Mesenchymal stem cell (in vitro differentiated cells and primary cell): Measurements from ENCODE around the gene MAPKBP1.

Experiments
- DNase-seq: peaks from one replicate; pipeline ENCODE4 v3.0.0-alpha.2; 2013
- H2AFZ ChIP-seq: one replicate; pipeline ENCODE4 v1.6.1; 2013; ENCODE audit warnings: low read depth, mild to moderate bottlenecking, control low read depth, inconsistent platforms, low read length, moderate library complexity
- H2AK5ac ChIP-seq: 2 replicates; pipeline ENCODE4 v1.6.1; 2013; ENCODE audit warnings: low read length, moderate library complexity, mild to moderate bottlenecking, inconsistent platforms; ENCODE audit not compliant: severe bottlenecking
- H2BK120ac ChIP-seq: one replicate; pipeline ENCODE4 v1.6.1; 2013; ENCODE audit warnings: low read depth, mild to moderate bottlenecking, inconsistent platforms, low read length, moderate library complexity
- H2BK12ac ChIP-seq, 2 experiments: one replicate each; pipeline ENCODE4 v1.6.1; 2013; ENCODE audit warnings: inconsistent platforms in 2 of 2, low read length in 2 of 2, mild to moderate bottlenecking in 2 of 2, moderate library complexity in 2 of 2, control low read depth in 1 of 2
- H2BK15ac ChIP-seq: one replicate; pipeline ENCODE4 v1.6.1; 2013; ENCODE audit warnings: mild to moderate bottlenecking, low read depth, inconsistent platforms; ENCODE audit not compliant: poor library complexity, severe bottlenecking
- H2BK5ac ChIP-seq: 2 replicates; pipeline ENCODE4 v1.6.1; 2013; ENCODE audit warnings: low read depth, mild to moderate bottlenecking, low read length, control low read depth, inconsistent platforms; ENCODE audit not compliant: poor library complexity, severe bottlenecking
- H3K14ac ChIP-seq, 2 experiments: one replicate each; pipeline ENCODE4 v1.6.1; 2013; ENCODE audit warnings: inconsistent platforms in 2 of 2, low read length in 2 of 2, control low read depth in 1 of 2, mild to moderate bottlenecking in 1 of 2, moderate library complexity in 1 of 2
- H3K18ac ChIP-seq, 2 experiments: one replicate each; pipeline ENCODE4 v1.6.1; 2013; ENCODE audit warnings: inconsistent platforms in 2 of 2, low read length in 2 of 2, control low read depth in 1 of 2, low read depth in 1 of 2, mild to moderate bottlenecking in 1 of 2
- H3K23ac ChIP-seq, 2 experiments: one replicate each; pipeline ENCODE4 v1.6.1; 2013; ENCODE audit warnings: inconsistent platforms in 2 of 2, low read length in 2 of 2, mild to moderate bottlenecking in 2 of 2, moderate library complexity in 2 of 2, control low read depth in 1 of 2
- H3K27ac ChIP-seq: 2 replicates; pipeline ENCODE4 v1.5.1; 2013; ENCODE audit warnings: mild to moderate bottlenecking, moderate library complexity, low read length, control low read depth, inconsistent platforms; ENCODE audit not compliant: poor library complexity, severe bottlenecking
- H3K27me3 ChIP-seq, 2 experiments: 2 replicates each; pipeline versions ENCODE4 v1.6.1 to v1.7.0; 2013; ENCODE audit warnings: low read length in 2 of 2, mild to moderate bottlenecking in 2 of 2, moderate library complexity in 2 of 2, control low read depth in 1 of 2, inconsistent platforms in 1 of 2; ENCODE audit not compliant: control insufficient read depth in 1 of 2, insufficient read depth in 1 of 2
- H3K36me3 ChIP-seq, 2 experiments: 2 replicates each; pipeline versions ENCODE4 v1.6.1 to v1.7.0; 2013; ENCODE audit warnings: low read length in 2 of 2, control low read depth in 1 of 2, inconsistent platforms in 1 of 2, low read depth in 1 of 2, mild to moderate bottlenecking in 1 of 2; ENCODE audit not compliant: insufficient read depth in 2 of 2, control insufficient read depth in 1 of 2
- H3K4ac ChIP-seq, 2 experiments: one replicate each; pipeline ENCODE4 v1.6.1; 2013; ENCODE audit warnings: inconsistent platforms in 2 of 2, low read length in 2 of 2, mild to moderate bottlenecking in 2 of 2, moderate library complexity in 2 of 2, control low read depth in 1 of 2, low read depth in 1 of 2
- H3K4me1 ChIP-seq: 2 replicates; pipeline ENCODE4 v1.6.1; 2013; ENCODE audit warnings: low read depth, low read length, control low read depth; ENCODE audit not compliant: control insufficient read depth, insufficient read depth
- H3K4me2 ChIP-seq: 2 replicates; pipeline ENCODE4 v1.6.1; 2013; ENCODE audit warnings: low read length, mild to moderate bottlenecking, inconsistent platforms; ENCODE audit not compliant: poor library complexity, severe bottlenecking
- H3K4me3 ChIP-seq, 2 experiments: 2 replicates each; pipeline versions ENCODE4 v1.5.1 to v1.7.0; 2013; ENCODE audit warnings: low read length in 2 of 2, mild to moderate bottlenecking in 2 of 2, control low read depth in 1 of 2, low read depth in 1 of 2; ENCODE audit not compliant: insufficient read depth in 1 of 2
- H3K79me1 ChIP-seq: replicated peaks from 2 replicates; pipeline ENCODE4 v1.6.1; 2013; ENCODE audit warnings: mild to moderate bottlenecking, control low read depth, low read length, inconsistent platforms; ENCODE audit not compliant: poor library complexity, severe bottlenecking
- H3K9ac ChIP-seq: 2 replicates; pipeline ENCODE4 v1.7.0; 2013; ENCODE audit warnings: mild to moderate bottlenecking, low read length, moderate library complexity
- H3K9me3 ChIP-seq: 2 replicates; pipeline ENCODE4 v1.7.0; 2013; ENCODE audit warnings: mild to moderate bottlenecking, low read length; ENCODE audit not compliant: control insufficient read depth
- H4K8ac ChIP-seq: one replicate; pipeline ENCODE4 v1.6.1; 2013; ENCODE audit warnings: inconsistent platforms, mild to moderate bottlenecking, low read length, moderate library complexity
- H4K91ac ChIP-seq: one replicate; pipeline ENCODE4 v1.6.1; 2013; ENCODE audit warnings: mild to moderate bottlenecking, low read length, inconsistent platforms
- WGBS: methylation state at CpG from one replicate; pipeline ENCODE4 v1.1.7; 2013; ENCODE audit warnings: mixed read lengths; 5-methylcytosine and 5-hydroxymethylcytosine counted together

Gene MAPKBP1

GRCh38 chr15:41812820-41813375 lies 38.6 kb downstream of the MAPKBP1 start:
- no peak overlapping the region for H3K27ac ChIP-seq
- H3K18ac ChIP-seq: no peak overlapping the region
- DNase-seq: no peak
- H4K91ac ChIP-seq: no peak overlapping the region
- peaks cover 27% of the 10 kb centered on the region for H3K79me1 ChIP-seq
- H2BK12ac ChIP-seq: no peak overlapping the region
- no peaks in the 10 kb centered on the region for H3K9me3 ChIP-seq
- H2BK5ac ChIP-seq: no peak overlapping the region
- no peak overlapping the region for H2BK15ac ChIP-seq
- no peak overlapping the region for H2AK5ac ChIP-seq
- no peak overlapping the region for H3K14ac ChIP-seq
- H4K8ac ChIP-seq: no peak overlapping the region
- no peak overlapping the region for H3K4me3 ChIP-seq
- WGBS: 90% methylated on average over 11 of the region's 11 CpGs
- no peaks in the 10 kb centered on the region for H3K27me3 ChIP-seq
- H3K23ac ChIP-seq: no peak overlapping the region
- peaks cover 57 to 61% of the 10 kb centered on the region in 2 experiments for H3K36me3 ChIP-seq
- no peak overlapping the region for H3K4me2 ChIP-seq
- H3K9ac ChIP-seq: no peak overlapping the region
- peaks cover 2% of the 10 kb centered on the region for H3K4me1 ChIP-seq
- H2AFZ ChIP-seq: no peak overlapping the region
- no peak overlapping the region for H3K4ac ChIP-seq
- no peak overlapping the region for H2BK120ac ChIP-seq

- Histone ChIP-seq H3K4me3 (no peak overlapping the region), H3K14ac (no peak overlapping the region), H3K9me3 (no peaks in the 10 kb centered on the region), H3K27ac (no peak overlapping the region), H3K4ac (no peak overlapping the region), H3K27me3 (no peaks in the 10 kb centered on the region), H3K18ac (no peak overlapping the region), H3K79me1 (peaks cover 27% of the 10 kb centered on the region), H2AK5ac (no peak overlapping the region), H3K4me1 (peaks cover 2% of the 10 kb centered on the region), H3K36me3 (peaks cover 62 to 66% of the 10 kb centered on the region in 2 experiments), H3K23ac (peak overlapping the region in 1 of 2 experiments; percentile 9), H2AFZ (no peak overlapping the region), H3K4me2 (no peak overlapping the region), H2BK12ac (no peak overlapping the region), H2BK5ac (no peak overlapping the region), H2BK120ac (no peak overlapping the region), H4K8ac (no peak overlapping the region), H4K91ac (no peak overlapping the region), H3K9ac (no peak overlapping the region), H2BK15ac (no peak overlapping the region)
- DNase-seq: no peak
- 97% methylated on average over 7 of the region's 8 CpGs for WGBS
Measured at GRCh38 chr15:41813426-41813825, 39.1 kb downstream of the MAPKBP1 start.

- Histone ChIP-seq H2AK5ac (no peak overlapping the region), H3K4me2 (no peak overlapping the region), H3K4me1 (peaks cover 2% of the 10 kb centered on the region)
Measured at GRCh38 chr15:41814534-41814933, 40.2 kb downstream of the MAPKBP1 start.

GRCh38 chr15:41816788-41817187 lies 42.5 kb downstream of the MAPKBP1 start:
- no peak overlapping the region for H2AFZ ChIP-seq
- no peak overlapping the region for H3K4ac ChIP-seq
- H3K9ac ChIP-seq: no peak overlapping the region
- WGBS: over 99% methylated on average over 8 of the region's 9 CpGs
- no peaks in the 10 kb centered on the region for H3K9me3 ChIP-seq
- H3K14ac ChIP-seq: no peak overlapping the region
- H3K4me2 ChIP-seq: no peak overlapping the region
- H4K91ac ChIP-seq: no peak overlapping the region
- no peak overlapping the region for H2BK12ac ChIP-seq
- H3K4me3 ChIP-seq: no peak overlapping the region
- H3K27ac ChIP-seq: no peak overlapping the region
- H3K36me3 ChIP-seq: peaks cover 86 to 99% of the 10 kb centered on the region in 2 experiments
- no peak overlapping the region for H2BK5ac ChIP-seq
- no peak overlapping the region for H3K23ac ChIP-seq
- no peak overlapping the region for H2BK120ac ChIP-seq
- no peaks in the 10 kb centered on the region for H3K4me1 ChIP-seq
- H3K79me1 ChIP-seq: peaks cover 15% of the 10 kb centered on the region
- H4K8ac ChIP-seq: no peak overlapping the region
- no peak overlapping the region for H2BK15ac ChIP-seq
- H3K18ac ChIP-seq: no peak overlapping the region
- H2AK5ac ChIP-seq: no peak overlapping the region
- DNase-seq: no peak
- no peaks in the 10 kb centered on the region for H3K27me3 ChIP-seq

More at GRCh38 chr15:41814534-41814933, 40.2 kb downstream of the MAPKBP1 start:
- Histone ChIP-seq H3K27ac (no peak overlapping the region), H3K27me3 (no peaks in the 10 kb centered on the region), H3K23ac (no peak overlapping the region), H2AFZ (no peak overlapping the region), H2BK15ac (no peak overlapping the region), H4K91ac (no peak overlapping the region), H3K79me1 (peaks cover 23% of the 10 kb centered on the region), H3K36me3 (peaks cover 71 to 76% of the 10 kb centered on the region in 2 experiments), H3K9me3 (no peaks in the 10 kb centered on the region), H3K4me3 (no peak overlapping the region), H3K14ac (no peak overlapping the region), H3K9ac (no peak overlapping the region), H2BK120ac (no peak overlapping the region), H2BK5ac (no peak overlapping the region), H4K8ac (no peak overlapping the region), H2BK12ac (no peak overlapping the region), H3K18ac (no peak overlapping the region), H3K4ac (no peak overlapping the region)
- no peak for DNase-seq
- WGBS: 96% methylated on average over 5 of the region's 5 CpGs
